ENCODE results near the gene HK1.

- TF ChIP-seq CTCF (IDR thresholded peaks at IDR 0.05) (no peak), EZH2 (IDR thresholded peaks at IDR 0.05; ENCODE audit: borderline replicate concordance, insufficient read depth, low read depth, low read length, poor library complexity, severe bottlenecking) (no peak)
Measured at GRCh38 chr10:69320521-69320920, 42.2 kb downstream of the HK1 start.
